DMS53 treated with DMSO at 0.1 percent for 48 hours (cell line): Measurements from ENCODE around the gene TMCC2.

ENCODE experiments used
- DNase-seq: peaks from one replicate; lab custom pipeline; 2025; ENCODE audit not compliant: unreplicated experiment; lab: John Stamatoyannopoulos, UW

The TMCC2 gene

DNA sequence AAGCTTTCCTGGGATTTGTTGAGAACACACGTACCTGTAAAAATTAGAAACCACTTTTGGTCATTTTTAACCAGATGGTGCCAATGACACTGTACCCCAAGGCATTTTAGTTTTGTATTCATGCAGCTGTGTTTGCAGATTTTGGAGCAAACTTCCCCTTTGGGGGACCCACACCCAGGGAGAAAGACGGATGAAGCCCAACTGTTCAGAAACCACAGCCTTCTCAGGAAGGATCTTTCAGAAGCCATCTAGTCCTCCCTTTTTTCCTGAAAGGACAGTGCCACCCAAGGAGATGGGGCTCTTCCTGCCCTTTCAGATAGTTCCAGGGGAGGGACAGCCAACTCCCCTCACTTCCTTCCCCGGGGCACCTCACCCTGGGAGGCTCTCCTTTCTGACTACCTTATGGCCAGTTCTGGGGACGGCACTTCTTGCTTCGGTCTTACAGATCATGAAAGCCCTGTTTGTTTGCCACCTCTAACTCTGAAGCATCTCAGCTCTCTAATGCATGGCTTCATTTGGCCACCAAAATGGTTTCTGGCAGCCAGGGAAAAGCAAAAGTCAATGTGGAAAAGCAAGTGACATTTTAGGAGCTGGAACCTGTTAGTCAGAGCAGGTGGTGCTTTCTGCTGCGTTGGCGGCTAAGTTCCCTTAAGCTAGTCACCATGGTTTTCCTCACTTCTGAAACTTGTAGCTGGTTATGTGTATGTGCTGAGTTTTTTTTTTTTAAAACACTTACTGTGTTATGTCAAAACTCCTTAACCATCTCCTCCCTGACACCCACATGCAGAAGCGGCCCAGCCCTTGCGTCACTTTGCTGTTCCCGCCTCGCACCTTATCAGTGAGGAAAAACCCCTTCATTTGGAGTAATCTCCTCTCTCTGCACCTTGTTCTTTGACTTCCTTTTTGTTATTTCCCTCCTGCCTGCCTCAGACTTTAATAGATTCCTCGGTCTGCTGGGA, 10.1 kb downstream of the TMCC2 start:
- DNase-seq: no peak

DNA sequence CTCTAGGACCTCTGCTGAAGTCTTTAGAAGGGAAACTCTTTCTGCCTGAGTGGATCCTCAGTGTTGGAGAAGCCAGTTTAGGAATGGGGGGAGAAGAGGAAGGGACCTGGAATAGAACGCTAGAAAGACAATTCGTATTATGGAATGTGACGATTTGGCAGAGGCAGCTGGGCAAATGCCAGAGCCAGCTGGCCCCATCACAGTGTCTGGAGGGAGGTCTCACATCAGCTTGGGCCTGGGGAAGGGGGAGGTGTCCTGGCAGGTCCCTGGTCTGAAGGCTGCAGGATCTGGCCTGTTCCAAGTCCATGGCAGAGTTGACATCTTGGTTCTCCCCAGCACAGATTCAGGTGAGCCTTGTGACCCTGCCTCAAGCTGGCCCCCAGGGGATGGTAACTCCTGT, 11.3 kb downstream of the TMCC2 start:
- DNase-seq: no peak

DNA sequence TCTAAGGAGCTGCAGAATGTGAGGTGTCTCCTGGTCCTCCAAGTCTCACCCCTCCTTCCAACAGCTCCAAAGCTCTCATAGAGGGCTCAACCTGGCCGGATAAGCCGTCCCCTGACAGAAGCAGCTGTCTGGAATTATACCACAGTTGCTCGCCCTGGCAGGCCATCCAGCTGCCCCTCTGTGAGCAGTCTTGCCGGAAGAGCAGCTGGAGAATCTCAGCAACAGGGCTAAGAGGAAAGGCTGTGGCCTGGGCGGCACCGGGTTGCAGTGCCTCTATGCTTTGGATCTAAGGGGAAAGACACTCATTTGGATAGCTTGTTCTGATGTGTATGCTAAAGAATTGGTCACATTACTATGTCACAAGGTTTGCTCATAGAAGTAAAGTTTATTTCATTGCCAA, 12.4 kb downstream of the TMCC2 start:
- DNase-seq: no peak

DNA sequence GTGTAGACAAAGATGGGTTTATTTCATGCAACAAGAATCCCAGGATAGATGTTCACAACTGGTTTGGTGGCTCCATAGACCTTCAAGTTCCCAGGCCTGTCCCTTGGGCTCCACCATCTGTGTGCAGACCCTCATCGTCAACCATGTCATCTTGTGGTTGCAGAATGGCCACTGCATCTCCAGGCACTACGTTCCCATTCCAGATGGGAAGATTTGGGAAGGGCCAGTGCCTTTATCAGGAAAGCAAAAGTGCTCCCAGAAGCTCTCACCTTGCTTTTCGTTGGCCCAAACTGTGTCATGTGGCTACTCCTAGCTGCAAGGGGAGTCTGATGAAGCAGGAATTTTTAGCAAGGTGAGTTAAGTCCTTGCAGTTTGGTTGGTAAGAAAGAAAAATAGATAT, 12.8 kb downstream of the TMCC2 start:
- no peak for DNase-seq

DNA sequence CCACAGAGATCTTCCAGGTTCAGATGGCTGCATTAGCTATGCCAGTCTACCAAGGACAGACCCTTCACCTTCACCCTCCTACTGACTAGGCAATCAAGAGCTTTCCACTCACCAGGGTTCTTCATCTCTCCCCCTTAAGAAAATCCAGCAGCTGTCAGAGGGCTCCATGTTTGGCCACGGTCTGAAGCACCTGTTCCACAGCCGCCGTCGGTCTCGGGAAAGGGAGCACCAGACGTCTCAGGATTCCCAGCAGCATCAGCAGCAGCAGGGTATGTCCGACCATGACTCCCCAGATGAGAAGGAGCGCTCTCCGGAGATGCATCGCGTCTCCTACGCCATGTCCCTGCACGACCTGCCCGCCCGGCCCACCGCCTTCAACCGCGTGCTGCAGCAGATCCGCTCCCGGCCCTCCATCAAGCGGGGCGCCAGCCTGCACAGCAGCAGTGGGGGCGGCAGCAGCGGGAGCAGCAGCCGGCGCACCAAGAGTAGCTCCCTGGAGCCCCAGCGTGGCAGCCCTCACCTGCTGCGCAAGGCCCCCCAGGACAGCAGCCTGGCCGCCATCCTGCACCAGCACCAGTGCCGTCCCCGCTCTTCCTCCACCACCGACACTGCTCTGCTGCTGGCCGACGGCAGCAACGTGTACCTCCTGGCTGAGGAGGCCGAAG, 13.8 kb downstream of the TMCC2 start:
- DNase-seq: no peak

DNA sequence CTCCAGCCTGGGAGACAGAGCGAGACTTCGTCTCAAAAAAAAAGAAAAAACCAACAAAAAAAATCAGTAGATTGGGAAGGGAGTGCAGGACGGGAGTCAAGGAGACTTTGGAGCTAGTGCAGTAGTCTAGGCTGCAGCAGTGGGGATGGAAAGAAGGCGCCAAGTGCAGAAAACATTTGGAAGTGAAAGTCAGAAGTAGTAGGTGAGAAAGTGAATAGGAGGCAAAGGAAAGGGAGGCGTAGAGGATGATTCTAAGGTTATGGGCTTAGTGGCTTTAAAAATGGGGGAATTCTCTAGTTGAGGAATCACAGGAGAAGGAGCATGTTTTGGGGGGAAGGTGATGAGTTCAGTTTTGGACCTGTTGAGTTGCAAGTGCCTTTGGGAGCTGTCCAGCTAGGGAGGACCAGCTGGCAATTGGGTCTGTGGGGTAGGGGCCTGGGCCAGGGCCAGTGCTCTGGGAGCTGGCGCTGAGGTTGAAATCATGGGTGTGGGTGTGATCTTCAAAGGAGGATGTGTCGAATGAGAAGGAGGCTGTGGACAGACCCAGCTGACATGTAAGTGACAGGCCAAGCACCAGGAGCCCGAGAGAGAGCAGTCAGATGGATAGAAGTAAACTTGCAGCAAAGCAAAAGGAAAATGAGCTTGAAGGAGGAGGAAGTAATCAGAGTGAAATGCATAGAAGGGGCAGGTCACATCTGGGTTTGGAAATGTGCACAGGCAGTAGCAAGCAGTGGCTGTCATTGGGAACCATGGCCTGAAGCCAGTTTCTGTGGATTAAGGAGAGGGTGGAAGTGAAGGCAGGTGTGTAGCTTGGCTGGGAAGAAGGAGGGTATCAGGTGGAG, 15.8 kb downstream of the TMCC2 start:
- no peak for DNase-seq

DNA sequence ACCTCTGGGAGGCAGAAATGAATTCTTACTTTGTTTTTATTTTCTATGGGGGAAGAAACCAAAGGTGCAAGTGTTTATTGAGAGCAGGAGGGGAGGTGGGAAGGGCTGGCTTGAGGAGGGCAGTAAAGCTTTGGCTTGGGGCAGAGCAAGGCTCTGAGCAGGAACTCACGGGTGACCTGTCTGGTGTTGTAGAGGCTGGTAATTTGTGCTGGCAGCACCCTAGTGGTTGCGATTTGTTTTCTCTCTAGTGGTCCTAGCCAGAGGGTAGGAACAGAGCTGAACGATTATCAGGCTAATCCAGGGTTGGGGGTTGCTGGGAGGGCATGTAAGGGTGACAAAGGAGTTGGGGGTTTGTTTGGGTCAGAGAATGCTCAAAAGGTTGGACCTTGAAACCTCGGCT, 16.6 kb downstream of the TMCC2 start:
- DNase-seq: no peak

DNA sequence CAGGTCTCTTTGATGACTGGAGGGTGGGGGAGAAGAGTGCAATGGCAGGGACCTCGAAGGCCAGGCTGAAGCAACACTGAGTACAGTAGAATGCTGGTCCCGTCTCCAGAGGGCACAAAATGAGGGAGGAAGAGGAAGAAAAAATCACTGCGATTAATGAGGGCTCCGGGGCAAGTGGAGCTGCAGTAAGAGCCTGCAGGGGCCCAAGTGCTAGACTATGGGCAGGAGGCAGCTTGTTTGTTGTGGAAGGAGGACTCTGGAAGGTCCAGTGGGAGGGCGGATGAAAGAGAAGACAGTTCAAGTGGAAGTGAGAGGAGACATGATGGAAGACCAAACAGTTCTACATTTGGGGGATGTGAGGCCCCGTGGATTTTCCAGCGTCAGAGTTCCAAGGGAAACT, 17.4 kb downstream of the TMCC2 start:
- no peak for DNase-seq

DNA sequence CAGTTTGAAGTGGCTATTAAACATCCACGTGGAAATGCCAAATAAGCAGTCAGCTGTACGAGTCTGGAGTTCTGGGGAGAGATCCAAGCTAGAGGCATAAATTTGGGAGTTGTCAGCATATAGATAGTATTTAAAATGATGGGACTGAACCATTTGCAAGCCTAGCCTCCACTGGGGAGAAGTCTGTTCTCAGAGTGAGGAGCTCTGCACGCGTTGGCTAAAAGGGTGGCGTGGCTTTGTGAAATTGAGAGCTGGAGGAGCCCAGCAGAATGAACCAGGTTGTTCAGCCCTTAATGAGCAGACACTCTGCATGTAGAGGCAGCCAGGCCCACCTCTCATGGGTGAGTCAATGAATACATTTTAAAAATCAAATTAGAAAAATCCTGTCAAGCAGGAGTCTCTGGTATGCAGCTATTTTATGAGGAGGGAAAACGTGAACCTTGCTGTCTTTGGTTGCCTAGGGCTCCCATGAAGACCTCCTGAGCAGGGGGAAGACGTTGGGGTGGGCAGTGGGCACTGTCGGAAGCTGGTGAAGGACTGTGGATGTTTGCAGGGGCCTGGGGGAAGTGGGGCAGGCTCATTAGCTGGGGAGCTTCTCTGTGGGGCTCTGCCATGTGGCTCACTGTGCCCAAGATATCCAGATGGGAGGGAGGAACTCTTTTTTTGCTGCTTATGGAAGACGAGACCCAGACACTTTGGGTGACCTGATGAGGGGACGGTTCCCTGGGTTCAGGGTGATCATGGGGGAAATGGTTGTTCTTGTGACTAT, 18.8 kb downstream of the TMCC2 start:
- DNase-seq: no peak

DNA sequence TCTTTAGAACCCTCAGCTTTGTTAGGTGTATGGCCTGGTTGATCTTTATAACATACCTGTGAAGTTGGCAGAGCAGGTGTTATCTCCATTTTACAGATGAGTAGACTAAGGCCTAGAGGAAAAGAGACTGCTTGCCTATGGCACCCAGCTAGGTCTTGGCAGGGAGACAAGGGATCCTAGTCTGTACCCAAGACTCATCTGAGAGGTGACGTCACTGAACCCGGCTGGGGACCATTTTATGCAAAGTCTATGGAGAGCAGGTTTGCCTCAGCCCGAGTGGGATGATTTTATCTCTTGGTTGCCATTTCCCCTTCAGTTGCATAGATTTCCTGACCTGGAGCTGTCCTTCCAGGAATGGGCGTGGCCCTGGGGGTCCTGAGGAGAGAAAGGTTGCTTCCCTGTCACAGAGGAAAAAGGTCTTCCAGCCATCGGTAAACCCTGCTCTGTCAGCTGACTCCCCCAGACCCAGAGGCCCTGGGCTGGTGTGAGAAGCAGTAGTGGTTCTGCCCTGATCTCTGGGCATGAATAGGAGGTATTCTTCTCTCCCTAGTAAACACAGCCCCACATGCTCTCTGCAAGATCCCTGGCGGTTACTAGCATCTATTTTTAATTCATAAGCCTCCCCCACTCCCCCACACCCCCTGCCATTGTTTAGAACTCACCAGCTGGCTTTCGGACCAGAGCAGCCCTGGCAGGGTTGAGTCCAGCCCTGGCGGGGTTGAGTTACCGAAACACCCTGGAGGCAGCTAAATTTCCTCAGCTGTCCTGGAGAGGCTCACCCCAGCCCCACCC, 19.6 kb downstream of the TMCC2 start:
- no peak for DNase-seq

DNA sequence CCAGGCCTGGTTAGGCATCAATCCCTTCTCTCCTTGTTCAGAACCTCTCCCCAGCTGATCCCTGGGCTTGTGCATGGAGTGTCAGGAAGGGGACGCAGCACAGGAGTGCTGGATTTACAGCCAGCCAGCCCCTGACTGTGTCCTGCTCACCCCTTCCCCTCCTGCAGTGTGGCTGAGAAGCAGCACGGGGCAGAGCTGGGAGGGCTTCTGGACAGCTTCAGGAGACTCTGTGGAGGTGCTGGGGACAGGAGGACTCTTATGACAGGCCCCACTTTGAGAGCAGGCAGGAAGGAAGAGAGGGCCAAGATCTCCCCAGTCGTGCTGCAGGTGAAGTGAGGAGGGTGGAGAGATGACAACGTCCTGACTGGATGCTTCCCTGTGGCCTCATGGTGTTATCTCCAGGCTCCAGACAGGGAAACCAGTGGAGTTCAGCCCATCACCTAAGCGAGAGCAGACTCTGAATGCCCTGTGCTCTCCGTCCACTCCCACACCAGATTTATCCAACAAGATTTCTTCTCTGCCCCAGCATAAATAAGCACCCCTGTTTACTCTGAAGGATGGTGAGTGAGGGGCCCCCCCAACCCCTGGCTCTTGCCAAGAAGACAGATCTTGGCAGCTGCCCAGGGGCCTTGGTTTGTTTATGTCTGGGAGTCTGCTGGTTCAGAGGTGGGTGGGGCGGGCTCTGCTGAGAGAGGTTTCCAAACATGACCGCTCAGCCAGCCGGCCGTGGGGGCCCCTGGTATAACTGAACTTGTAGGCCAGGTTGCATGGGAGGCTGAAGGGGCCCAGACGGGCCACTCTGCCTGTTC, 21.3 kb downstream of the TMCC2 start:
- DNase-seq: no peak

DNA sequence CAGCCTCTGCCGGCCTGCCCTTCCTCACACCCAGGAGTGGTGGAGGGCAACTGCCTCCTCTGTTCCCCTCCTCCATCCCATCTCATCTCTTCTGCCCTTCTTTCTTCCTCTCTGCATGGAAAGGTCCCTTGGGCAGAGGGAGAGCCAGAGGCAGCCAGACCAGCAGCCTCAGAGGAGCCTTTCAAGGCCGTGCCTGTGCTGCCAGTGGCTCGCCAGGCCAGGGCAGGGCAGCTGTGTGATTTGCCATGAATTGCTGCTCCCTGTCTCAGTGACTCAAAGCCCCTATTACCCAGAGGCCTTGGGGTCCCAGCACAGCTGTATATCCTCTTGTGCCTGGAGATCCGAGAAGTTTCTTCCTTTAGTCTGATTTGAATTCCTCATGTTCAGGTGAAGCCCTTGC, 21.9 kb downstream of the TMCC2 start:
- no peak for DNase-seq

DNA sequence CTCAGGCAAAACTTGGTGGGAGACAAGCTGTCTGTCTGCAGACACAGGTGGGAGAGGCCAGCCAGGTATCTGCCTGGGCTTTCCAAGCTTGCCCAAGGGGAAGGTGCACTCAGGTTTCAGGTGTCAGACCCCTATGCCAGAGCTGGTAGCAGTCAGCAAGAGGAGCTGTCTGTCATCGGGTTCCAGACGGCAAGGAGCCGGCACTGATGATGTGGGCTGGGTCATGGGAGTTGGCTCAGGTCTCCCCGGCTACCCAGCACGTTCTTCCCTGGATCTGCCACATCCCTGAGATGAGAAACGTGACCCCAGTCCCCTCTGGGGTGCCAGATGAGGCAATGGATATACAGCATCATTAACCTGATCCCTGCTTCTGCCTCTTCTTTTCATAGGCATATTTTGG, 23.0 kb downstream of the TMCC2 start:
- DNase-seq: no peak

DNA sequence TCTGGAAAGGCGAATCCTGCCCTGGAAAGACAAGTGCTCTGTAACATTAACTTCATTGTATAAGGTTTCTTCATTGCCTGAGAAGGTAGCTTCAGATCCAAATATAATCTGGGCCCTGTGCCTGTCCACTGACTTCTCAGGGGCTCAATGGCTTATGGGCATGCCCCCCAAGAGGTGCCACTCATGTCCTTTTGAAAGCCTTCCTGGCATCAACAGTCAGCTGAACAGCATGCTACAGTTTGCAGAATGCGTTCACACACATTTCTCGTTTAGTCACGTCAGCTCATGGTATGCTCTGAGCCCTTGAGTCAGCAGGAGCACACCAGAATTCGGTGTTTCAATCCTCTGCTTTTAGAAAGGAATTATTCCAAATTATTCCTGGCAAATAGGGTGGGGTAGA, 23.8 kb downstream of the TMCC2 start:
- no peak for DNase-seq

DNA sequence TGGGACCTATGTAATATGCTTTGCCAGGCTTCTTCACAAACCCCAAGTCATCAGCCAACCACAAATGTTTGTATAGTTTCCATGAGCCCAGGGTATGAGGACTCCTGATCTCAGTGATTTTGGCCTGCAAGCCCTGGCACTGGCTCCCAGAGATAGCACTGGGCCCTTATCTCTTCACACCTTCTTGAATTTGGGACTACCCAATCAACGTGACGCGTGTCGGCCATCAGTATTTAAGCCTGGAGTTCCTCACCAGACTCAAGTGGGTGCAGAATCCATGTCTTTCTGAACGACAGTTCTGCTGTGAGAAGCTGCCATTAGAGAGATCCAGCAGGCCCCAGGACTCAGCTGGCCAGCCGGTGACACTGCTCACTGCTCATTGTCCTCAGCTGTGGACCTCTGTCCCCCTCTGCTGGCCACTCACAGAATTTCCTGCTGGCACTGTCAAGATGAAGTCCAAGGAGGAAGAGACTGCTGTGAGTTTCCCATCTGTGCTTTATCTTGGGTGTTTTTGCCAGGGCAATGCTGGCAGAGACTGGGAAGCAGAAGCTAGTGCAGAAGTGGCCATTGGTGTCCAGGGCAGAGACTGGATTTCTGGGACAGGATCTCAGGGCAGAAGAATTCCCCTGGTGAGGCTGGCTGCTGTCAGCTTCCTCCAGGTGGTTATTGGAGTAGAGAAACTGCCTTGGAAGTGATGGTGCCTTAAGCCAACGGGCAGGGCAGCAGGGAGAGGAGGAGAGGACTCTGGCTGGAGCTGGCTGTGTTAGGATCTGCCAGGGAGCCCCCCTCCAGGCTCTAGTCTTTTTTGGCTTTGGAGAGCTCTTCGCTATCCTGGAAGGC, 28.4 kb downstream of the TMCC2 start:
- peak; percentile 91 for DNase-seq

DNA sequence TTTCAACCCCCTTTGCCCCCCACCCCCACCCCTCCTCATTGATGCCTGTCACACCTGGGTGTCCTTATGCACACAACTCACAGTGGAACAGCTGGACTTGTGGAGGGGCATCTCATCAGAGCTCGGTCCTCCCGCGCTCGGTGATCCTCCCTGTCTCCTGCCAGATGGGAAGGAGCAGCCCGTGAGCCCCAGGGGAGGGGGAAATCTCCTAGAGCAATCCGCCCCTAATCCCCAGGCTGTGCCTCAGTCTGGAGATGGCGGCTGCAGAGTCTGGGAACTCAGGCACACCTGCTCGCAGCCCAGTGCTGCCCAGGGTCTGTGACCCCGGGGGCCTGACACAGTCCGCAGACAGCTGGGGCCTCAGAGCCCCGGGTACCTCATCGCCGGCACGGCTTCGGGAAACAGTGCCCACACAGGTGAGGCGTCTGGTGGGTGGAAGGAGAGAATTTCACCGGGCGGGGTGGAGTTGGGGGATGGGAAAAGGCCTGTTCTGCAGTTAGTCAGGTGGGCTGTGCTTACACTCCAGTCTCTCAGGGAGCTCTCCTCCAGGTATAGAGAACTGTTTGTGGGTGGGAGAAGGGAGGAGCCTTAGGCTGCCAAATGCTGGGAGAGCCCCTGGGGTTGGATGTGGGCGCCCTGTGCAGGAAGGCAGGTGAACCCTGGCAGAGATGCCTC, 29.3 kb downstream of the TMCC2 start:
- DNase-seq: no peak

DNA sequence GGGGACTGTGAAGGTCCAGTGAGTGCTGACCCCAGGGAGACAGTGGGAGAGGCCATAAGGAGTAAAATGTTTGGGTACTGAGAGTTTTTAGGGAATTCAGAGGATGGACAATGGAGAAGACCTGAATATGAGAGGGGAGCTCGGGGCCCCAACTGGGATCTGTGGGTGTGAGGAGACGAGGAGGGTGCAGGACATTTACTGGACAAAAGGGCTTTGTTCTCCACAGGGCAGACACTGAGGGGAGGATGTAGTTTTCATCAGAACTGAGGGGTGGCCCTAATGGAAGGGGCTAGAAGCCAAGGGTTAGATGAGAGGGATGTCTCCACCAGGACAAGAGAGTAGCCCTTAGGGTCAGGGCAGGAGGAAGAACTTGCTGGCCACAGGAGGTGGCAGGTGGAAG, 30.0 kb downstream of the TMCC2 start:
- no peak for DNase-seq

DNA sequence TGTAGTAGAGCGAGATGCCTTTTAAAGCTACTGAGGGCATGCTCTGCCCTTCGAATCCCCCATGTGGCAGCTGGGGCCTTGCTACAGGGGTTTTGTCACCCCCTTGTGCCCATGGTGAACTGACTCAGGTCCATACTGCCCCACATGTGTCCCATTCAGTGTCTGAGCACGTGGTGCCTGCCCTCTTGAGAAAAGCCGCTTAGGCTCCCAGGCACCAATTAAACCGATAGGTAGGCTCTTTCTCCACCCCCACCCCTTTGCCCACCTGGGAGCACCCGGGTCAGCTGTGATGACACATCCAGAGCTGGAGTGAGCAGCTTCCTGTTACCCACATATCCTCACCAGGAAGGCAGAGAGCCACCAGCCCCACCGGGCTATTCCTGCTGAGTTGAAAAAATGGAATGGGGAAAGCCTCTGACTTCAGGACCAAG, 30.5 kb downstream of the TMCC2 start:
- no peak for DNase-seq
